Stimulated activated CD4-positive, alpha-beta T cell treated with anti-CD3 and anti-CD28 coated beads, Interleukin-1b, Interleukin-23, amount 100 ng/mL, for 4 hours (primary cell): ENCODE results near the gene MLLT6.

Source experiments
- DNase-seq, 2 donors: peaks; one replicate each; pipeline ENCODE4 v3.0.0-alpha.2; 2020; ENCODE audit warnings: low read depth in 2 of 2

Gene MLLT6

DNA sequence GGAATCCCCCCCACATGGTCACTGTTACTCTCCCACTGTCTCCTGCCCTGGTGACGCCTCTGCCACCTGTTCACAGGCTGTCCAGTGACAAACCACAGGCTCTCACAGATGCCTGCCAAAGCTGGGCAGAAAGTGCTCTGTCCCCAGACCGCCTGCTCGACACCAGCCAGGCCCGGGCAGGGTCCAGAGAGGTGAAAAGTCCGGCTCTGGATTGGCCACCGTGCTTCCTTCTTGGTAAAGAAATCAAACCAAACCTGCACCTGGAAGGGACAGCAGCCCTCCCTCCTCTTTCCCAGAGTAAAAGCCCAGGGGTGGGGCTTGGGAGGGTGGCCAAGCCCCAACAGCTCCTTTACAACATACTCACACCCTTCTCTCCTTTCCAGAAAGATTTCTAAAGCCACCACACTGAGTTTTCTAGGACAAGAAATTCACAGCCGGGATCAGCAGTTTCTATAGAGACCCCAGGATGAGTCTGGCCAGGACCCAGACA lies 36.9 kb downstream of the MLLT6 start:
- no peak for DNase-seq

DNA sequence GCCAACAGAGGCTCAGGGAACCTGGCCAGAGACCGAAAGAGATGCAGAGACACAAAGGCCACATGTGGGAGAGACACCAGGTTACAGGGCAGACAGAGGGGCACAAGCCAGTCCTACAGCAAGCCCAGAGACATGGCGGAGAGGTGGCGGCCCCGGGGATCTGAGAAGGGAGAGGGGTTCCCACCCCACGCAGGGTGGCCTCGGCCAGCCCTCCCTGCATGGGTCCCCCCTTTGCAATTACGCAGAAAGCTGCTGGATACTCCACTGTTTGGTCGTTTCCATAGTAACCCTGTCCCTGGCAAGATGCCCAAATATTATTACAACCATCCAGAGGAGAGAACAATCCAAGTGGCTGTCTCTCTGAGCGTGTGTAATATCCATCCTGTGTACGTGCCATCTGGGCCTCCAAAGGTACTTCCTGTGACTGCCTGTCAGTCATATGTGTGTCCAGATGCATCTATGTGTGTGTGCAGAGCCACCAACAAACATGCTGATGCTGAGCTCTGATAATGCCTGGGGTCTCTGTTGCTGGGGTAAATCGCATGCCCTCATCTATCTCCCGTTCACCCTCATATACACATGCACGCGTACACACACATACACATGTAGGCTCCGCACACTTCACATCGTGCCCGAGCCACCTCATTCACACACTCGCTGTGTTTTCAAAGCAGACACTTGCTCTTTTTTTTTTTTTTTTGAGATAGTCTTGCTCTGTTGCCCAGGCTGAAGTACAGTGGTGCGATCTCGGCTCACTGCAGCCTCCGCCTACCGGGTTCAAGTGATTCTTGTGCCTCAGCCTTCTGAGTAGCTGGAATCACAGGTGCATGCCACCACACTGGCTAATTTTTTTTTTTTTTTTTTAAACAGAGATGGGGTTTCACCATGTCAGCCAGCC lies 37.6 kb downstream of the MLLT6 start:
- no peak for DNase-seq

DNA sequence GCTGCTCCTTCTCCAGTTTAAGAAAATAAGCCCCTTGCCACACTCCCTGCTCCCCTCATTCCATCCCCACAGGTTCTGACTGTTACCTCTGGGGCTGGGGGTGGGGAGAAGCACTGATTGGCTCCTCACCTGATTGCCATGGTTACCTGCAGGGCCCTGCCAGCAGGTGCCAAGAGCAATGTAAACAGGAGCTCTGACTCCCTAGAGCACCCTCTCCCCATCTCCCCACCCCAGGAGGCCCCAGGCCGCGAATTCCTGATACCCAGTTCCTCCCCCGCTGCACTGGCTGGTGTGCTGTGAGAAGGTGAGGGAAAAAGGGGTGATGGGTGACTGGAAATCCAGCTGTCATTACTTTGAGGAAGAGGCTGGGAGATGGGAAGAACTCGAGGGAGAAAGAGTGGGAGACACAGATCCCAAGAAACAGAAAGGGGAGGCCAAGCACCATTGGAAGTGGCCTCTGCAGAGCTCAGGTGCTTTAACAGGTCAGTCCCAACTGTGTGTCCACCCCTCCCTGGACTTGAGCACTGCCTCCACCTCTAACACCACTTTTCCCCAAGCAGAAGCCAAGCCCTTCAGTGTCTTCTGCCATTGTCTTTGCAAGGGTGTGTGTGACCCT lies 38.6 kb downstream of the MLLT6 start:
- DNase-seq = no peak

DNA sequence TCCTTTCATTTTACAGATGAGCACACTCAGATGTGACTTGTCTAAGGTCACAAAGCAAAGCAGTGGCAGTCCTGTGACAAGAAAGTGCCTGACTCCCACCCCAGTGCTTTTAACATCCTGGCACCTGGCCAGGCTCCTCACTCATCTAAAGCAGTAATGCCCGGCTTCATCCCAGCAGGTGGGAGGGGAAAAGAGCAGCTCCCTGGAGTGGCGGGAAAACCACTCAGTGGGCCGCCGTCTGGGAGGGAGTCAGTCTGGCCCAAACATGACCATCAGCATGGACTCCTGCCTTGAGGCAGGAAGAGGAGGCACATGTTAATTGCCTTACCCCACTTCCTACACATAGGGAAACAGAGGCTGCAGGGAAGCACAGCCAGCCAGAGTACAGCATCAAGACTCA lies 40.5 kb downstream of the MLLT6 start:
- no peak for DNase-seq

DNA sequence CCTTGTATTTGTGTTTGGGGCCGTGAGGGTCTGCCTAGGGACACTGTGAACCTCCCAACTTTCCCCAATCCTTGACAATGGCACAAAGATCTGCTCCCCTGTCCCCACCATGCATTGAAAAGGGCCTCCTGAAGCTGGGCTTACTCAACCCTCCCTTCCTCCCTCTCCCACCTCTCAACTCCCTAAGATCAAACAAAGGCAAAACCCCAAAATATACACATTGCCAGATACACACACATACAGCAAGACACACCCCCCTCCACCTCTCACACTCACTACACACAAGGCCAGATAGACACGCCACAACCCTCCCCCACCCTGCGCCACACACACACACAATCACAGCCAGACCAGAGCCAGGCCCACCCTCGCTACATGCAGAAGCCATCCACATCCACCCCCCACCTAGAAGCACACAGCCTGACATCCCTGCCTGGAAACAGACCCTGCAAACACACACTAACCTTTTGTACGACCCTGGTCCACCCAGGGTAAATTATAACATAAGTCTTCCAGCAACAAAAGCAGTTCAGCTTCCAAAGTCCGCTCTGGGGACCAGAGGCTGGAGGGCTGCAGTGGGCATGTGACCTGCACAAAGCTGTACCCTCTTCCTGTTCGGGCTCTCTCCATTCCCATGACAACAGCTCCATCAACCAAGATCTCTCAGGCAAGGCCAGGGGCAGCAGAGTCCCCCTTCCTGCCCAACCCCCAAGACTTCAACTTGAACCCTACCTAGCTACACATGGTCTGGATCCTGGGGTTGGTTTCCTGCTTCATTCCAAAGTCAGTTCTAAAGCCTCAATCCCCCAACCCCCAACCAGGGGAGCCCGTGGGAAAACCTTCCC lies 41.2 kb downstream of the MLLT6 start:
- no peak for DNase-seq

DNA sequence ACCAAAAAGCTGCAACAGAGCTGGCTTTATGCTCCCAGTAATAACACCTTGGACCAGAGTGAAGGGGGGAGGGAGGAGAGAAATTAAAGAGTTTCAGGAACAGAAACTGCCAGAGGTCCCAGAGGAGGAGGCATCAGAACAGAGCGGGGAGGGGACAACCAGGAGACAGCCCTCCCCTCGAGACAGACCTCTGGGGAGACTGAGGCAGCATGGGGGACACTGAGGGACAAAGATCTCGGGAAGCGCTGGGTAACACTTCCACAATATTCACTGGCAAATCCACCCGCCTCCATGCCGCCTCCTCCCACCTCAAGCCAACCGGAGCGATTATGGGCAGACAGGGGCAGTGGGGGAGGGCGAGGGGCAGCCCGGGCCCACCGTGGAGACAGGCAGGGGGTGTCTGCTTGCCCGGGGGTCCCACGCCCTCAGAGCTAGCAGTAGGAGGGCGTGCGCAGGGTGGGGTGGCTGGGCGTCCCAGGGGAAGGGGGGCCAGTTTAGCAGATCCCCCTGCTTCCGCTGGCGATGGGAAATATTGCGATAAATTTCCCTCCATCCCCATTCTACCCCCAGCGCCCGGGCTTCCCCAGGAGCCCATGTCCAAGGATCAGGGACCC lies 41.9 kb downstream of the MLLT6 start:
- DNase-seq = no peak

DNA sequence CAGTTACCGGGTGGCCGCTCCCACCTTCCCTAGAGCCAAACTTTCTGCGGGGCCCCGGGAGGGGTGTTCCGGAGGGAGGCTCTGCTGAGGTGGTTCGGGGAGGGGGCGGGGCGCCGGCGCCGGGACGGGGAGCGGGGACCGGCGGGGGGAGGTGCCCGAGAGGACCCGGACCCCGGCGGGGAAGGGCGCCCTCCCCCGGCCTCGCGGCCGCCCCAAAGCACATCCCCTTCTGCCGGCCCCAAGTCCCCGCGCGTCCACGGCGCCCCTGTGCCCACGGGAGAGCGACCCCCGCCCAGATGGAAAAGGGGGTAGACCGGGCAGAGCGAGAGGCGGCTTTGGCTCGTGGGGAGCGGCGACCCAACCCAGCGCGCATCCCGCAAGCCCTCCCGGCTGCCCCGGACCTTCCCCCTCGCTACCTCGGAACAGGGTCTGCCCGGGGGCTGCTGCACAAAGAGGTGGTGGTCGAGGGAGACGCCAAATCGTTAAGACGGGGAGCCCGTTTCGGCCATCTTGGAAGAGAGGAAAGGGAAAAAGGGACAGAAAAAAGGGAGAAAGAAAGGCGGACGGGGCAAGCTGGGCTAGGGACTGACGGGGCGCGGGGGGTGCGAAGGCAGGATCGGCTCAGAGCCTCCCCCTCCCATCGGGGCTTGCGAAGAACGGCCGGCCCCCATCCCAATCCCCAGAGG lies 42.5 kb downstream of the MLLT6 start:
- DNase-seq = no peak

DNA sequence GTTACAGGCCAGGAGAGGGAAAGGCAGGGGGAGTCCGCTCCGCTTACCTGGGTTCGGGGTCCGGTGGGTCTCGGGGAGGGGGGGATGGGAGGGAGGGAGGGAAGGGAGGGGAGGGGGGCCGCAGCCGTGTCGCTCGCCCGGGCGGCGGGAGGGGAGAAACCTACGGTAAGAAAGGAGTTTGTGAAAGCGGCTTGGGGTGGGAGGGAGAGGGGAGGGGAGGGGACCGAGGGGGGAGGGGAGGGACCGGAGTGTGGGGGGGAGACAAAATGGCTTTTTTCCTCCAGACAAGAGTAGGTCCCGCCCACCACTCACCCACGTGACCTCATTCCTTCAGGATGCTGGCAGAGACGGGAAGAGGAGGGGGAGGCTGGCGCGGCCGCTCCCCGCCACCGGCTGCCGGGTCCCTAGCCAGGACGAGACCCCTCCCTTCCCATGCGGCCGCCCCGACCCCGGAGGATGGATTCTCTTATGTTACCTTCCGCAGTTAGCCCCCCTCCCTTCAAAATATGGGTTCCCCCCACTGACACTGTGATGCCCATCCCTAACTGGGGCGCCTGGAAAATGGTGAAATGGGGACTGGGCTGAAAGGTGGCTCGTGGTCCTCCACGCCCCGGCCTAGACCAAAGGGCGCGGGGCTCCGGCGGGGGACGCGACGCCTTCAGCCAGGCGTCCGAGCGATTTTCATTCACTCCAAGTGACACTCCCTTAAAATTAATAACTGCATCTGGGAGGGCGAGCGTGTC lies 43.2 kb downstream of the MLLT6 start, which contains the start of gene PCGF2:
TSS of gene PCGF2 (minus strand) at position 188 of the 743 bp plus-strand sequence. CDS start 7,934 bp downstream, outside the sequence.
- no peak for DNase-seq

DNA sequence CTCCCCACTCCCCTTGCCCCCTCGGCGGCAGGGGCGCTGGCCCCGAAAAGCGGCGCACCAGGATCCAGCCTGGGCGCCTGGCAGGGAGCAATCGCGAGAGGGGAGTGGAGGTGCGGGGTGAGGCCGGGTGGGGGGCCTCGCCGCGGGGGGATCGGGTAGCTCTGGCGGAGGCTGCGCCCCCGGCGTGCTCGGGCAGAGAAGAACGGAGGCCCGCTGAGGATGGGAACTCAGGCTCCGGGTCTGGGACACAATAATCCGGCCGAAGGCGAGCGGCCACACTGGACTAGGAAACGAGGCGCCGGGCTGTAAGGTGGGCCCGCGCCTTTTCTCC lies 43.8 kb downstream of the MLLT6 start:
- no peak for DNase-seq

DNA sequence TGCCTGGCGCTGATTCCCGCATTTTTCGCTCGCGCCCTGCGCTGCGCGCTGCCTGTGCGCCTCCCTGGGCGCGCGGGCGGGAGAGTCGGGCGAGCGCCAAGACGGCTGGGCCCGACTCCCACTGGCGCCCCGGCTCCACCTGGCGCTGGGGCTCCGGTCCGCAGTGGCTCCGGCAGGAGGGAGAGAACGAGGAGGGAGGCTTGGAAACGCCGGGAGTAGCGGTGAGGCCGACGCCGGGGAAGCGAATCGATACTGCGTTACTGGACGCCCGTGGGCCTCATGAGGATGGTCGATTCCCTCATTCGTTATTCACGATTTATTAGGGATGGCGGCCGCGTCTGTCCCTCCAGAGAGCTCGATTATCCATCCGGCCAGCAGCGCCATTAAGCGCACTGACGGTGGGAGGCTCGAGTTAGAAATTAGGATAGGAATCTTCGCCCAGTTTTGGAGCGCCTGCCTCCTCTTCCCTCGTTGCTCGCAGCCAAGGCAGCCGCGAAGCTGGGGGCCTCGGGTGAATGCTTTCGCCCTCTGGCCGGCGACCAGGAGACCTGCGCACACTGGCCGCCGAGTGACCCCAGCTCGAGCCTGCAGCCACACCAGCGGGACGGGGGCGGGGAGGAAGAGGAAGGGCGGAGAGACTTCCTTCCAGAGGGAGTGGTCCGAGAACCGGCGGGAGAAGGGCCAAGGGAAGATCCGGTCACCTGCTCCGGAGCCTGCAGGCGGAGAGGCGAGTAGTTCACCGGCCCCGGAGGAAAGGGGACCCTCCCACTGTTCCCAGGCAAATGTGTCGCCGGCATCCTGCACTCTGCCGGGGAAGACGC lies 44.4 kb downstream of the MLLT6 start:
- DNase-seq = no peak

DNA sequence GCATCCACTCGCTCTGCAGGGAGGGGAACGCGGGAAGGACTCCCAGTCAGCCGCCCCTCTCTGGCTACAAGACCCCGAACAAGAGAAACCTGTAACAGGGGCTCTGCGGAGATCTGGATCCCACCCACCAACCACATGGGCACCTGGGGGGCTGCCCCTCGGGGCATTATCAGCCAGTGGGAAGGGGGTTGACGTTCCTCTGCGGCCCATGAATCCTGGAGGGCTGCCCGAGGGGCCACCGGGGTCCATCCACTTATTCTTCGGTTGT lies 44.9 kb downstream of the MLLT6 start:
- DNase-seq = no peak

DNA sequence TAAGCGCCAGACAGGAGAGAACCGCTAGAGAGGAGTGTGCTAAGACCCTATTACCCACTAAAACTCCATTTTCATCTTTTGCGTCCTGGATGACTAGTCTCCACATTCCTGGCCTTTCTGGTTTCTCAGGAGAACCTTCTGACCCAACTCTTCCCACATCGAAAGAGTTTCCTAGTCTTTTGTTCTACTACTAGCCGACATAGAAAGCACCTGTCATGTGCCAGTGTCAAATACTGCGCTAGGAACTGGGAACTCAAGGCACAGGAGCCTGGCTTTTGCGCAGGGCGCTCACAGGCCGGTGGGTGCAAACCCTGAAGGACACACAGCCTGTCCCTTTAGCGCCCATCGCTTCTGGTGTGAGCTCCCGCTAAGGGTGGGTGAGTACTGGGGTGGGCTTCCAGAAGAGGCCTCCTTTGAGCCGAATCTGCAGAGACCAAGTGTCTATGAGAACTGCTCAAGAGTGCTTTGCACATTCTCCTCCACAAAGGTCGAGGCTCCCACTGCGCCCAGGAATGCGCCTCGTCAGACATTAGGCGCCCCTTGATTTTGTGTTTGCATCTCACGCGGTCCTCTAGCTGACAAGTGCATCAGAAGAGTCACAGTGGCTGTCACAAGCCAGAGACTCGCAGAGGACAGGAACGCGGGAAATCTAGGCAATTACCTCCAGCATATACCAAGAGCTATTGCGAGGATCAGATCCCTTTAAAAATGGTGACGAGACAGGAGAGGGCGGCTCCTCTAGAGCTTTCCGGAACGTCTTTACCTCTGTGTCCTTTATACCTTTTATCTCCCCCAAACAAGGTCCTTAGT lies 45.4 kb downstream of the MLLT6 start:
- DNase-seq = no peak

DNA sequence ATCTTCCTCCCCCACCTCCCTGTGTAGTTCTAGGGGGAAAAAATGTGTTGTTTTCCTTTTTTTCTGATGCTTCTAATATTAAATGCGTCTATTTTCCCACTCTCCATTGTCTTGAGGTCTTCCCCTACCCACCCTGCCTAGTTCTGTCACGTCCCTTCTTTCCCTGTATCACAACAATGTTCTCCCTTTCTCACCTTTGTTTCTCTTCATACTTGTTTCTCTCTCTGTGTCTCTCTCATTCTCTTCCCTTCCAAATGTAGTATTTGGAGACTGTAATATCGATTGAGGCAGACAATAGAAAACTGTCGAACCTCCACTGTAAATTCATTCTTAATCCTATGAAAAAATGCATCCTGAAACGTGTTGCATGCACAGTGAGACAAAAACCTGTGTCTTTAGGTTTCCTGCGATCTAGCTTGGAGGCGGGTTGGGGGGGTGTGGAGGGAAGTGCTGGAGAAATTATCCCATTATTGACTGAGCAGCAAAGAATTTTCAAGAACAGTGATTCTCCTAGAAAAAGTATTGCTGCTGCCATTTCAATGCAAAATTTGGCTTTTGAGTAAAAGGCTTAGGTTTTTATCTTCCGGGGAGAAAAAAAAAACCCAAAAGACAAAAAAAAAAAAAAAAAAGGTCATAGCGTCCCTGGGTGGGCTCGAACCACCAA lies 46.2 kb downstream of the MLLT6 start:
- no peak for DNase-seq

DNA sequence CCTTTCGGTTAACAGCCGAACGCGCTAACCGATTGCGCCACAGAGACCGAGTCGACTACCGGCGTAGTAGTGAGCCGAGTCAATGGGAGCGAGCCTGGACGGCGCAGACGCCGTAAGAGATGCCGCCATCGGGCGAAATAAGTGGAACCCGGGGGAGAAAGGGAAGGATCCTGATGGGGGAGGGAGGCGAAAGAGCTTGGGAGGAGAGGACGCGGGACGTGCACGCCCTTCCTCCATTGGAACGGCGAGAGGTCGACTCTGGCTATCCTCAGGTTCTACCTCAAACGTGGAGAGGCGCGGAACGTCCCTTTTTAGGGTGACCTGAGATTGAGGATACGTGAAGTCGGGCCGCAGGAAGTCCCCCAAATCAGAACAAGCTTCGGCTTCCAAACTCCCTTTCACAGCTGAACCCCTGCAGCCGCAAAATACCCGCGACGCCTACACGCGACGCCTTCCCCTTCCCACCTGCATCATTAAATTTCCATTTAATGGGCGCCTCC lies 46.8 kb downstream of the MLLT6 start:
- peak; percentile 81 for DNase-seq

DNA sequence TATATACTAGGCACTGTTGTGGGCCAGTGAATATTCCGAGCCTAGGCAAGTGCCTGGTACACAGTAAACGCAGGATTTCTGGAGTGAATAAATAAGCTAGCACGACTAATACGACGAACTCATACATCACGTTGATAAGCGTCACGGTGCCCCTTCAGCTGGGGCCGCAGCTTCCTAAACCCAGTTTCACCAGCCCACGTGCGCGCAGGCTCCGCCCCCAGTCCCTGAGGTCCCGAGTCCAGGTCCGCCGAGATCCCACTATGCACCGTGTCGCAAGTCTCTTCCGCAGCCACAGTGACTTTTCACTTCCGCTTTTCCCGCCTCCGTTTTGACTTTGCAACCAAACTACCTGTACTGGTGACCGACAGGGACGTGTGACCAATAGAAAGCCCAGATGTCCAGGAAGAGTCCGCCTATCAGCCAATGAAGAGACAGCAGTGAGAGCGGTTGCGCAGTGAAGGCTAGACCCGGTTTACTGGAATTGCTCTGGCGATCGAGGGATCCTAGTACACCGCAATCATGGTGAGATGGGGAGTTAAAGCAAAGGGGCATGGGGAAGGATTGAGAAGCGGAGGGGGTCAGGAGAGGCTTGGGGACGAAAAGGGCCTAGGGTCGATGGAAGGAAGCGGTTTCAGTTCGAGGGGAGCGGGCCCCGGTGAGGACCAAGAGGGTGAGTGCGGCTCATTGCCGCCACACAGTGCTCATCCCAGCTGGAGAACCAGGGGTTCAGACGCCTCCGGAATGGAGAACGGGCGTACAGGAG lies 47.4 kb downstream of the MLLT6 start, which contains the start of gene PSMB3:
TSS of gene PSMB3 (plus strand) at position 434 of the 763 bp plus-strand sequence. CDS start at position 520, 86 bp downstream.
- peak; percentile 93 for DNase-seq

DNA sequence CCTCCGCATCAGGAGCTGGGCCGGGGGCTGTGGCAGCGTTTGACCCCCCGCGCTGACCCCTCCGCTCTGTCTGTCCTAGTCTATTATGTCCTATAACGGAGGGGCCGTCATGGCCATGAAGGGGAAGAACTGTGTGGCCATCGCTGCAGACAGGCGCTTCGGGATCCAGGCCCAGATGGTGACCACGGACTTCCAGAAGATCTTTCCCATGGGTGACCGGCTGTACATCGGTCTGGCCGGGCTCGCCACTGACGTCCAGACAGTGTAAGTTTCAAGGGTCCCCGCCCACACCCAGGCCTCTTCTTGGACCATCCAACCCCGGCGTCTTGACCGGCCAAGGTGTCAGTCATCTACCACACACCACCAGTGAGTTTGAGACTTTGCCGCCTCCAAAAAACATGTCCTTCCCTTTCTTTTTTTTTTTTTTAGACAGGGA lies 48.0 kb downstream of the MLLT6 start:
- no peak for DNase-seq

DNA sequence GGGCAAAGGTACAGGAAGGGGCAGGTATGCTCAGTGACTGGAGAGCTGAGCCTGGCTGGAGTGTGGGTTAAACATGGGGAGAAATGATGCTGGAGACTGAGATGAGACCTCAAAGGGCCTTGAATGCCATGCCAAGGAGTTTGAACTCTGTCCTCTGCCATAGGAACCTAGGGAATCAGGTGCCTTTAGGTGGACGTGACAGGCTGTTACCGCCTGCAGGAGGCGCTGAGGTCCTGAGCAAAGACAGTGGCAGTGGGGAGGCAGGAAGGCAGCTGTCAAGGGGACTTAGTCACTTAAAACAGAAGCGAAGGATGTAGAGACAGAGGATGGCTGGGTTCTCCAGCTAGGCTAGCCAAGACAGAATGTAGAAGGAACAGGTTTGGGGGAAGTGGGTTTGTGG lies 56.5 kb downstream of the MLLT6 start:
- no peak for DNase-seq
